Ecto neural progenitor cell (in vitro differentiated cells): ENCODE results near the gene PNPO.

Source experiments
- DNase-seq: peaks from one replicate; pipeline ENCODE4 v3.0.0-alpha.2; 2018; ENCODE audit warnings: low spot score

PNPO gene

GRCh38 chr17:47998044-47998443 lies 56.7 kb downstream of the PNPO start:
- no peak for DNase-seq
